Osteoblast (primary cell): Measurements from ENCODE around the gene VPS51. TPM values are rescaled to one million over a fixed set of nuclear protein-coding genes. Genes with fewer than 3 reads are reported as not detected.

Experiments
- DNase-seq: peaks from one replicate; pipeline ENCODE4 v3.0.0; 2011; ENCODE audit warnings: low spot score, mixed read lengths; ENCODE audit not compliant: insufficient read length; ENCODE audit errors: missing footprints
- H2AFZ ChIP-seq: 2 replicates; pipeline ENCODE4 v1.6.0; 2011; ENCODE audit warnings: mild to moderate bottlenecking, low read length
- H3K27ac ChIP-seq: 2 replicates; pipeline ENCODE4 v1.5.1; 2011; ENCODE audit warnings: mild to moderate bottlenecking, low read depth, low read length, moderate library complexity
- H3K27me3 ChIP-seq: 2 replicates; pipeline ENCODE4 v1.6.0; 2012; ENCODE audit warnings: mild to moderate bottlenecking, control low read depth, inconsistent platforms, low read length, moderate library complexity; ENCODE audit not compliant: insufficient read depth
- H3K36me3 ChIP-seq: 2 replicates; pipeline ENCODE4 v1.5.1; 2011; ENCODE audit warnings: mild to moderate bottlenecking, low read length, control low read depth, moderate library complexity; ENCODE audit not compliant: insufficient read depth
- H3K4me1 ChIP-seq: 2 replicates; pipeline ENCODE4 v1.5.1; 2011; ENCODE audit warnings: mild to moderate bottlenecking, low read length, control low read depth, moderate library complexity; ENCODE audit not compliant: insufficient read depth
- H3K4me2 ChIP-seq: 2 replicates; pipeline ENCODE4 v1.6.0; 2011; ENCODE audit warnings: mild to moderate bottlenecking, low read length; ENCODE audit not compliant: insufficient read depth
- H3K4me3 ChIP-seq: fragments of 200-600 bp; sonication (generic); 3 replicates; pipeline ENCODE4 v1.5.1; 2012; ENCODE audit warnings: mild to moderate bottlenecking, low read length, inconsistent platforms; ENCODE audit not compliant: insufficient read depth
- H3K79me2 ChIP-seq: 2 replicates; pipeline ENCODE4 v1.6.0; 2012; ENCODE audit warnings: mild to moderate bottlenecking, low read length, control low read depth, inconsistent platforms; ENCODE audit not compliant: insufficient read depth
- H3K9me3 ChIP-seq: 2 replicates; pipeline ENCODE4 v1.5.1; 2011; ENCODE audit warnings: low read depth, low read length, control low read depth
- H4K20me1 ChIP-seq: 2 replicates; pipeline ENCODE4 v1.6.0; 2012; ENCODE audit warnings: mild to moderate bottlenecking, low read length, control low read depth; ENCODE audit not compliant: insufficient read depth
- CTCF ChIP-seq: IDR thresholded peaks from 2 replicates; pipeline ENCODE4 v1.5.1; 2011; ENCODE audit warnings: mild to moderate bottlenecking, low read depth, low read length, moderate library complexity; ENCODE audit errors: extremely low read depth
- total RNA-seq: library from RNA; depleted of rRNA; stranded (reverse); fragments of >200 nt; gene quantifications from 2 replicates; pipeline ENCODE4 v1.2.3, GENCODE V29; 2012

Gene VPS51
- total RNA-seq, 1 donor, result 153 TPM

GRCh38 chr11:65132988-65133700 lies 37.1 kb downstream of the VPS51 start:
- peak overlapping the region; percentile 96 for H3K4me3 ChIP-seq
- no peak for TF ChIP-seq CTCF
- H3K79me2 ChIP-seq, result peaks cover 52% of the 10 kb centered on the region
- H3K27ac ChIP-seq, result peak overlapping the region; percentile 99
- peaks cover 35% of the 10 kb centered on the region for H4K20me1 ChIP-seq
- H3K27me3 ChIP-seq, result no peaks in the 10 kb centered on the region
- H2AFZ ChIP-seq, result no peak overlapping the region
- no peaks in the 10 kb centered on the region for H3K9me3 ChIP-seq
- H3K4me1 ChIP-seq, result peaks cover 18% of the 10 kb centered on the region
- DNase-seq, result peak; percentile 82
- peaks cover 43% of the 10 kb centered on the region for H3K36me3 ChIP-seq
- H3K4me2 ChIP-seq, result peak overlapping the region; percentile 85

GRCh38 chr11:65133724-65134123 lies 37.7 kb downstream of the VPS51 start:
- peaks cover 52% of the 10 kb centered on the region for H3K79me2 ChIP-seq
- H3K9me3 ChIP-seq, result no peaks in the 10 kb centered on the region
- H4K20me1 ChIP-seq, result peaks cover 34% of the 10 kb centered on the region
- H3K4me2 ChIP-seq, result peak overlapping the region; percentile 85
- peak overlapping the region; percentile 96 for H3K4me3 ChIP-seq
- DNase-seq, result peak; percentile 70
- H3K36me3 ChIP-seq, result peaks cover 38% of the 10 kb centered on the region
- H2AFZ ChIP-seq, result peak overlapping the region; percentile 93
- peak overlapping the region; percentile 99 for H3K27ac ChIP-seq
- peaks cover 18% of the 10 kb centered on the region for H3K4me1 ChIP-seq
- TF ChIP-seq CTCF, result no peak
- H3K27me3 ChIP-seq, result no peaks in the 10 kb centered on the region

- peak within 1 kb of the TSS; percentile 85 for H3K4me2 ChIP-seq
- H3K27me3 ChIP-seq, result no peaks in the 10 kb centered on the region
- H3K27ac ChIP-seq, result peak within 1 kb of the TSS; percentile 99
- H3K79me2 ChIP-seq, result peaks cover 52% of the 10 kb centered on the region
- H3K36me3 ChIP-seq, result peaks cover 31% of the 10 kb centered on the region
- TF ChIP-seq CTCF, result no peak
- H3K4me3 ChIP-seq, result peak within 1 kb of the TSS; percentile 96
- peak within 1 kb of the TSS; percentile 93 for H2AFZ ChIP-seq
- H3K4me1 ChIP-seq, result peaks cover 18% of the 10 kb centered on the region
- no peaks in the 10 kb centered on the region for H3K9me3 ChIP-seq
- peak; percentile 99 for DNase-seq
- H4K20me1 ChIP-seq, result peaks cover 32% of the 10 kb centered on the region
Measured at GRCh38 chr11:65134240-65134951, 38.4 kb downstream of the VPS51 start, which contains the start of gene SYVN1. Gene SYVN1 (minus strand): TSS chr11:65134519. CDS start chr11:65133601, 918 bp downstream.
